BLaER1 treated with 17β-estradiol and CSF1 and Interleukin-3, amounts not matched to agents 10 nM and 100 nM (cell line): ENCODE data around the gene SORL1-AS1.
A peak's percentile ranks its signal among the peaks of the same experiment; 100 is the strongest.
"Not testable (repeated sequence)": the region's sequence is repeated elsewhere in the genome, so short reads cannot be mapped to it uniquely, and the experiment has no call there.

Experiments
- H3K27ac ChIP-seq, 11 experiments: shearing (Covaris generic); formaldehyde crosslinking; 2 replicates each; pipeline ENCODE4 v1.8.1; 2022
- H3K27me3 ChIP-seq, 11 experiments: shearing (Covaris generic); formaldehyde crosslinking; 2 replicates each; pipeline ENCODE4 v1.8.1; 2022
- H3K36me3 ChIP-seq, 11 experiments: shearing (Covaris generic); formaldehyde crosslinking; 2 replicates each; pipeline ENCODE4 v1.8.1; 2022
- H3K4me1 ChIP-seq, 10 experiments: shearing (Covaris generic); formaldehyde crosslinking; 2 replicates each; pipeline ENCODE4 v1.8.1; 2022
- H3K4me2 ChIP-seq, 11 experiments: shearing (Covaris generic); formaldehyde crosslinking; 2 replicates each; pipeline ENCODE4 v1.8.1; 2022
- H3K4me3 ChIP-seq, 10 experiments: shearing (Covaris generic); formaldehyde crosslinking; 2 replicates each; pipeline ENCODE4 v1.8.1; 2022
- H3K9ac ChIP-seq, 11 experiments: shearing (Covaris generic); formaldehyde crosslinking; 2 replicates each; pipeline ENCODE4 v1.8.1; 2022
- H3K9me3 ChIP-seq, 11 experiments: shearing (Covaris generic); formaldehyde crosslinking; replicated peaks in 1 of 11; 2 replicates each; pipeline ENCODE4 v1.8.1; 2022
- H4K20me1 ChIP-seq, 11 experiments: shearing (Covaris generic); formaldehyde crosslinking; 2 replicates each; pipeline ENCODE4 v1.8.1; 2022
- Cebpa-rat ChIP-seq, 11 experiments: shearing (Covaris generic); IDR thresholded peaks; 2 replicates each; pipeline ENCODE4 v1.8.1; 2022

The SORL1-AS1 gene

GRCh38 chr11:121414141-121414913 is 38.4 kb downstream of the SORL1-AS1 start:
- Histone ChIP-seq H3K36me3 (no peaks in the 10 kb centered on the region), H3K27me3 (no peaks in the 10 kb centered on the region), H3K9me3 (peaks cover 0 to 7% (median 0%) of the 10 kb centered on the region in 11 experiments; a peak in 4 of 22 replicates), H3K9ac (no peak overlapping the region), H3K4me3 (no peak overlapping the region), H4K20me1 (no peaks in the 10 kb centered on the region), H3K4me1 (peaks cover 39 to 69% (median 57%) of the 10 kb centered on the region in 10 experiments), H3K4me2 (peak overlapping the region in 8 of 11 experiments; percentile 67 to 91 (median 82); a peak in 11 of 22 replicates), H3K27ac (peak overlapping the region in 6 of 11 experiments; percentile 88 to 97 (median 91); a peak in 7 of 22 replicates)
- TF ChIP-seq Cebpa-rat (IDR thresholded peaks at IDR 0.05) = no peak

DNA sequence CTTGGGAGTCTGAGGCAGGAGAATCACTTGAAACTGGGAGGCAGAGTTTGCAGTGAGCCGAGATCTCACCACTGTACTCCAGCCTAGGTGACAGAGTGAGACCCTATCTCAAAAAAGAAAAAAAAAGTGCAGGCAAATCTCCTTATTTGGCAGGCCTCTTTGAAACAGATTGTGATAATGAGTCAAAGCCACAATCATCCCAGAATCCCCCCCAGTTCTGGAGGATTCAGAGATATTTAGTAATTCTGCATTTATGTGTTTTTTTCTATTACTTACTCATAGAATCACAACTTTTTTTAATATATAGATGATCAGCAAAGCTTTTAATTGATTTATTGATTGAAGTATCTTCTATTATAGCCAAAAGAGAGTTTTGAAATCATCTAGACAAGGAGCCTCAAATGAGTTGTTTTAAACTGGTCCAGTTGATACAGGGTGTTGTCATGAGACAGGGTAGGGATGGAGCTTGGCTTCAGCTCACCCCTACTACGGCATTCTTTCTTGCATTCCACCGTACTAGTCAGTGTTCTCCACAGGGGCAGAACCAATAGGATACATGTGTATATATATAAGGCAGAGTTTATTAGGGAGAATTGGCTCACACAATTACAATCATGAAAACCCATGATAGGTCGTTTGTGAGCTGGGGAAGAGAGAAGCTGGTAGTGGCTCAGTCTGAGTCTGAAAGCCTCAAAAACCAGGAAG is 39.9 kb downstream of the SORL1-AS1 start:
- Histone ChIP-seq H4K20me1 (no peaks in the 10 kb centered on the region), H3K4me1 (peaks cover 25 to 54% (median 42%) of the 10 kb centered on the region in 10 experiments), H3K36me3 (no peaks in the 10 kb centered on the region), H3K4me2 (peak overlapping the region in 4 of 11 experiments; percentile 35 to 63 (median 46); a peak in 9 of 22 replicates), H3K27ac (peak overlapping the region in 1 of 11 experiments; percentile 33; a peak in 1 of 22 replicates), H3K9ac (no peak overlapping the region), H3K27me3 (no peaks in the 10 kb centered on the region), H3K4me3 (no peak overlapping the region), H3K9me3 (no peaks in the 10 kb centered on the region)
- no peak for TF ChIP-seq Cebpa-rat (IDR thresholded peaks at IDR 0.05)

DNA sequence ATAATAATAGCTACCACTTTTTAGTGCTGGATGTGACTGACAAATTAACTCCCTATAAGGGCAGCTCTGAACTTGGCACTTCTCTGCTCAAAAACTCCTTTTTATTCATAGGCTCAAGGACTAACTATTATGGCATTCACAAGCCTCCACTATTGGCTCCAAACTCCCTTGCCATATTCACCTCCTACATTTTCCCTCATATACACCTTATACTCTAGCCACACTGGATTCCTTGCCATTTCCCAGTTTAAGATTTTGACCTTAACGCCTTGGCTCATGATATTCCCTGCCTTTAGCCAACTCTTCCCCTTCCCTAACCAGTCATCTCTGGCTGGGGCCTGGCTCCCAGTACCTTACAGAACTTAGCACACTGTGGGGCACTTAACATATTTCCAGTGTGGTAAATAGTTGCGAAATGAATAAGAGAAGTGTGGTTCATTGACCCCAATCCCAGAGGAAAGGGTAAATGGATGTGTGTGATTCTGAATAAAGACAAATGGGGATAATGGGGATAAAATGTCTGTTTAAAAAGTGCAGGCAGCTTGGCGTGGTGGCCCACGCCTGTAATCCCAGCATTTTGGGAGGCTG is 40.7 kb downstream of the SORL1-AS1 start:
- Histone ChIP-seq H4K20me1 (no peaks in the 10 kb centered on the region), H3K4me3 (no peak overlapping the region), H3K4me1 (peaks cover 18 to 47% (median 36%) of the 10 kb centered on the region in 10 experiments), H3K9me3 (no peaks in the 10 kb centered on the region), H3K9ac (no peak overlapping the region), H3K36me3 (no peaks in the 10 kb centered on the region), H3K27ac (no peak overlapping the region), H3K27me3 (no peaks in the 10 kb centered on the region), H3K4me2 (peak overlapping the region in 5 of 11 experiments; percentile 33 to 63 (median 45); a peak in 9 of 22 replicates)
- peak in 2 of 11 experiments; percentile 18 to 35; a peak in 1 of 22 replicates for TF ChIP-seq Cebpa-rat (IDR thresholded peaks at IDR 0.05)

DNA sequence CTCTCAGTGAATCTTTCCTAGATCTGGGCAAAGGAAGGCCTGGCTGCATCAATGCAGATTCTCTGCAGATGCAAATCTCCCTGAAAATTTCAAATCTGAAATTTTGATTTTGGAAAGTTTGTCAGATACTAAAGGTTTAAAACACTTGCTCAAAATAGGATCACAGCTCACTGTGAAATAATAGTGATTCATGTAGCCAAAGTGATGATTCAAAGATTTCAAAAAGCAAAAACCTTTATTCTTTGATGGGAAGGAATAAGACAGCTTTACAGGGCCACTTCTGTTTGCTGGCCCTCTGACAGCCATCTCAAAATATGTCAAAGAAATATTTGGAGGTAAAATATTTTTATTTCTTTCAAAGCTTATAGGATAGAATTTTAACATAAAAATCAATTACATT is 41.4 kb downstream of the SORL1-AS1 start:
- not testable (repeated sequence) for H3K4me2 ChIP-seq, H3K4me3 ChIP-seq, H3K9me3 ChIP-seq, H3K27ac ChIP-seq, H3K9ac ChIP-seq, H4K20me1 ChIP-seq, H3K36me3 ChIP-seq, H3K27me3 ChIP-seq
- H3K4me1 ChIP-seq = peaks cover 10 to 41% (median 29%) of the 10 kb centered on the region in 10 experiments

- not testable (repeated sequence) for H3K36me3 ChIP-seq, H3K4me3 ChIP-seq, H3K4me2 ChIP-seq, H3K27me3 ChIP-seq, H4K20me1 ChIP-seq, H3K27ac ChIP-seq, H3K9ac ChIP-seq, H3K9me3 ChIP-seq
- H3K4me1 ChIP-seq = peaks cover 0 to 41% (median 22%) of the 10 kb centered on the region in 10 experiments; a peak in 15 of 20 replicates
Observed at GRCh38 chr11:121410041-121410440, 42.7 kb downstream of the SORL1-AS1 start.

GRCh38 chr11:121408830-121409229 is 43.9 kb downstream of the SORL1-AS1 start:
- peaks cover 0 to 31% (median 12%) of the 10 kb centered on the region in 10 experiments; a peak in 14 of 20 replicates for H3K4me1 ChIP-seq
- no peaks in the 10 kb centered on the region for H3K9me3 ChIP-seq
- no peak for TF ChIP-seq Cebpa-rat (IDR thresholded peaks at IDR 0.05)
- H3K4me2 ChIP-seq = no peak overlapping the region
- no peak overlapping the region for H3K4me3 ChIP-seq
- H3K27me3 ChIP-seq = no peaks in the 10 kb centered on the region
- H3K9ac ChIP-seq = no peak overlapping the region
- H4K20me1 ChIP-seq = no peaks in the 10 kb centered on the region
- no peak overlapping the region for H3K27ac ChIP-seq
- H3K36me3 ChIP-seq = no peaks in the 10 kb centered on the region

- Histone ChIP-seq H3K4me2 (peak overlapping the region in 5 of 11 experiments; percentile 5 to 45 (median 32); a peak in 7 of 22 replicates), H3K27me3 (no peaks in the 10 kb centered on the region), H4K20me1 (no peaks in the 10 kb centered on the region), H3K9me3 (peaks cover 7 to 13% (median 11%) of the 10 kb centered on the region in 11 experiments), H3K4me1 (peaks cover 0 to 17% (median 4%) of the 10 kb centered on the region in 10 experiments; a peak in 8 of 20 replicates), H3K36me3 (no peaks in the 10 kb centered on the region), H3K4me3 (no peak overlapping the region), H3K9ac (no peak overlapping the region), H3K27ac (no peak overlapping the region)
- no peak for TF ChIP-seq Cebpa-rat (IDR thresholded peaks at IDR 0.05)
Observed at GRCh38 chr11:121406291-121406690, 46.5 kb downstream of the SORL1-AS1 start.

- no peak for TF ChIP-seq Cebpa-rat (IDR thresholded peaks at IDR 0.05)
- H3K27ac ChIP-seq = peak overlapping the region in 2 of 11 experiments; percentile 7 to 41; a peak in 5 of 22 replicates
- H3K4me2 ChIP-seq = peak overlapping the region in 5 of 11 experiments; percentile 29 to 62 (median 38); a peak in 8 of 22 replicates
- peaks cover 8 to 20% (median 14%) of the 10 kb centered on the region in 11 experiments for H3K9me3 ChIP-seq
- no peaks in the 10 kb centered on the region for H4K20me1 ChIP-seq
- H3K36me3 ChIP-seq = no peaks in the 10 kb centered on the region
- H3K27me3 ChIP-seq = no peaks in the 10 kb centered on the region
- H3K4me3 ChIP-seq = no peak overlapping the region
- no peak overlapping the region; a peak in 2 of 22 replicates for H3K9ac ChIP-seq
- peaks cover 0 to 17% (median 4%) of the 10 kb centered on the region in 10 experiments; a peak in 8 of 20 replicates for H3K4me1 ChIP-seq
Observed at GRCh38 chr11:121405646-121406045, 47.1 kb downstream of the SORL1-AS1 start.

- no peak overlapping the region for H3K9ac ChIP-seq
- H3K27me3 ChIP-seq = no peaks in the 10 kb centered on the region
- peak overlapping the region in 9 of 11 experiments; percentile 8 to 84 (median 64); a peak in 13 of 22 replicates for H3K4me2 ChIP-seq
- no peaks in the 10 kb centered on the region for H4K20me1 ChIP-seq
- H3K9me3 ChIP-seq = peaks cover 0 to 6% (median 0%) of the 10 kb centered on the region in 11 experiments; a peak in 2 of 22 replicates
- no peak for TF ChIP-seq Cebpa-rat (IDR thresholded peaks at IDR 0.05)
- H3K4me1 ChIP-seq = peaks cover 13 to 24% (median 21%) of the 10 kb centered on the region in 10 experiments
- no peaks in the 10 kb centered on the region for H3K36me3 ChIP-seq
- no peak overlapping the region for H3K27ac ChIP-seq
- H3K4me3 ChIP-seq = no peak overlapping the region
Observed at GRCh38 chr11:121394785-121395184, 58.0 kb downstream of the SORL1-AS1 start.
